Gastrocnemius medialis (tissue), 4 donors: ENCODE results near the gene TEKTIP1. TPM values are rescaled to one million over a fixed set of nuclear protein-coding genes. Genes with fewer than 3 reads are reported as not detected.

Source experiments
- ATAC-seq, 2 donors: fragments of 150-250 bp; one replicate each; pipeline ENCODE4 v1.9.1; 2016
- DNase-seq, 2 donors: peaks; one replicate each; pipeline ENCODE4 v3.0.0-alpha.2; 2019
- H3K27ac ChIP-seq, 4 donors: fragments of 200-600 bp; sonication (generic); 1 replicate in 1 of 4; 2 replicates in 3 of 4; pipeline ENCODE4 v1.5.1; 2016 to 2018; ENCODE audit warnings: mild to moderate bottlenecking in 2 of 4, moderate library complexity in 1 of 4
- H3K27me3 ChIP-seq, 3 donors: fragments of 200-600 bp; sonication (generic) in 2 of 3; 1 replicate in 1 of 3; 2 replicates in 2 of 3; pipeline versions ENCODE4 v1.5.1 to v1.6.0; 2016 to 2019; ENCODE audit warnings: mild to moderate bottlenecking in 1 of 3, moderate library complexity in 1 of 3
- H3K36me3 ChIP-seq, 2 donors: fragments of 200-600 bp; sonication (generic) in 1 of 2; one replicate each; pipeline ENCODE4 v1.5.1; 2017 to 2018
- H3K4me1 ChIP-seq, 2 donors: fragments of 200-600 bp; sonication (generic) in 1 of 2; one replicate each; pipeline ENCODE4 v1.5.1; 2016 to 2017; ENCODE audit warnings: mild to moderate bottlenecking in 2 of 2
- H3K4me3 ChIP-seq, 4 donors: fragments of 200-600 bp; sonication (generic) in 3 of 4; 1 replicate in 1 of 4; 2 replicates in 3 of 4; pipeline ENCODE4 v1.5.1; 2016 to 2019; ENCODE audit warnings: mild to moderate bottlenecking in 2 of 4
- H3K9me3 ChIP-seq, 3 donors: fragments of 200-600 bp; sonication (generic) in 2 of 3; 1 replicate in 1 of 3; 2 replicates in 2 of 3; pipeline ENCODE4 v1.5.1; 2016 to 2019
- POLR2A ChIP-seq, 2 donors: fragments of 450-650 bp; IDR thresholded peaks; one replicate each; pipeline ENCODE4 v1.6.1; 2017; ENCODE audit warnings: antibody characterized with exemption in 2 of 2, mild to moderate bottlenecking in 2 of 2, moderate library complexity in 2 of 2
- in situ Hi-C, 4 donors: fragments of 200-750 bp; cut with MboI; loops; one replicate each; pipeline versions ENCODE4 v1.15.0 to v1.8.0; 2017; ENCODE audit warnings: low sequenced_read_pairs in 4 of 4
- intact Hi-C: fragments of 100-400 bp; cut with DNase I; formaldehyde crosslinking; loops from one replicate; pipeline ENCODE4 v1.15.1; 2023; ENCODE audit warnings: low total_unique reads
- total RNA-seq, 4 donors: library from RNA; depleted of rRNA; stranded (reverse); fragments of >200 nt; gene quantifications; one replicate each; pipeline versions ENCODE4 v1.1.0 to v1.2.3, GENCODE V29; 2016
- TF ChIP-seq, protein P1 (sequence below), 5 experiments: fragments of 450-650 bp in 3 of 5; fragments of 200-600 bp in 2 of 5; sonication (generic) in 2 of 5; IDR thresholded peaks in 4 of 5; conservative IDR thresholded peaks in 1 of 5; 1 replicate in 4 of 5; 2 replicates in 1 of 5; pipeline ENCODE4 v1.5.1; 2016 to 2019; ENCODE audit warnings: antibody characterized with exemption in 5 of 5, mild to moderate bottlenecking in 3 of 5, moderate library complexity in 3 of 5

TEKTIP1 gene
- total RNA-seq, 4 donors from 2014 or later = not detected

DNA sequence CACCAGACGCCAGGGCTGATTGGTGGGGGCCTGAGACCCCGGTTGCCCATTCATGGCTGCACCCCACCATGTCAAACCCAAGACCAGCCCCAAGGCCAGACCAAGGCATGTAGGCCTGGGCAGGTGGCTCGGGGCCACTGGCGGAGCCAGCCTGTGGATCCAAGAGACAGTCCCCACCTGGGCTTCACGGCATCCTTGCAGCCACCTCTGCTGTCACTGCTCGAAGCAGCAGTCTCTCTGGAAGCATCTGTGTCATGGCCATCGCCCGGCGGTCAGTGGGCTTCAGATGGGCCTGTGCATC is 3.8 kb upstream of the TEKTIP1 start:
- no peak for DNase-seq
- Histone ChIP-seq H3K4me1 (no peaks in the 10 kb centered on the region), H3K4me3 (no peak overlapping the region), H3K9me3 (no peaks in the 10 kb centered on the region), H3K36me3 (peaks cover 0 to 52% of the 10 kb centered on the region in 2 donors), H3K27ac (no peak overlapping the region), H3K27me3 (no peaks in the 10 kb centered on the region)
- no peak for TF ChIP-seq POLR2A (IDR thresholded peaks at IDR 0.05)
- TF ChIP-seq, protein P1, sequence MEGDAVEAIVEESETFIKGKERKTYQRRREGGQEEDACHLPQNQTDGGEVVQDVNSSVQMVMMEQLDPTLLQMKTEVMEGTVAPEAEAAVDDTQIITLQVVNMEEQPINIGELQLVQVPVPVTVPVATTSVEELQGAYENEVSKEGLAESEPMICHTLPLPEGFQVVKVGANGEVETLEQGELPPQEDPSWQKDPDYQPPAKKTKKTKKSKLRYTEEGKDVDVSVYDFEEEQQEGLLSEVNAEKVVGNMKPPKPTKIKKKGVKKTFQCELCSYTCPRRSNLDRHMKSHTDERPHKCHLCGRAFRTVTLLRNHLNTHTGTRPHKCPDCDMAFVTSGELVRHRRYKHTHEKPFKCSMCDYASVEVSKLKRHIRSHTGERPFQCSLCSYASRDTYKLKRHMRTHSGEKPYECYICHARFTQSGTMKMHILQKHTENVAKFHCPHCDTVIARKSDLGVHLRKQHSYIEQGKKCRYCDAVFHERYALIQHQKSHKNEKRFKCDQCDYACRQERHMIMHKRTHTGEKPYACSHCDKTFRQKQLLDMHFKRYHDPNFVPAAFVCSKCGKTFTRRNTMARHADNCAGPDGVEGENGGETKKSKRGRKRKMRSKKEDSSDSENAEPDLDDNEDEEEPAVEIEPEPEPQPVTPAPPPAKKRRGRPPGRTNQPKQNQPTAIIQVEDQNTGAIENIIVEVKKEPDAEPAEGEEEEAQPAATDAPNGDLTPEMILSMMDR (IDR thresholded peaks at IDR 0.05 in 4 of 5, conservative IDR thresholded peaks at IDR 0.05 in 1 of 5) = no peak
- in situ Hi-C loops = no loop called here
- intact Hi-C loops = no loop called here
- ATAC-seq = no peak

DNA sequence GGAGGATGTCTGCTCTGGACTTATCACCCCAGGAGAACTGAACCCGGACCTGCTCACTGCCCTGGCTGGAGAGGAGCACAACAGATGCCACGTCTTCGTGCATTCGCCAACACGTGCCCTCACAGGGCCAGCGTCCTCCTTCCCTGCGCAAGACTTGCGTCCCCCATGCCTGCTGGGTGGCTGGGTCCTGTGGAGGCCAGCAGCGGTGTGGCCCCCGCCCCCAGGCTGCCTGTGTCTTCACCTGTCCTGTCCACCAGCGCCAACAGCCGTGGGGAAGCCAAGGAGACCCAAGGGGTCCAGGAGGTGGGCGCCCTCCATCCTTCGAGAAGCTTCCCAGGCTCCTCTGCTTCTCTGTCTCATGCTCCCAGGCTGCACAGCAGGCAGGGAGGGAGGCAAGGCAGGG is 3.4 kb upstream of the TEKTIP1 start:
- ATAC-seq (no peak), DNase-seq (no peak)
- TF ChIP-seq, protein P1 (IDR thresholded peaks at IDR 0.05 in 4 of 5, conservative IDR thresholded peaks at IDR 0.05 in 1 of 5) = no peak
- TF ChIP-seq POLR2A (IDR thresholded peaks at IDR 0.05) = no peak
- Histone ChIP-seq H3K27me3 (no peaks in the 10 kb centered on the region), H3K36me3 (peaks cover 0 to 52% of the 10 kb centered on the region in 2 donors), H3K9me3 (no peaks in the 10 kb centered on the region), H3K27ac (no peak overlapping the region), H3K4me1 (no peaks in the 10 kb centered on the region), H3K4me3 (no peak overlapping the region)
- in situ Hi-C loops = no loop called here
- intact Hi-C loops = no loop called here

DNA sequence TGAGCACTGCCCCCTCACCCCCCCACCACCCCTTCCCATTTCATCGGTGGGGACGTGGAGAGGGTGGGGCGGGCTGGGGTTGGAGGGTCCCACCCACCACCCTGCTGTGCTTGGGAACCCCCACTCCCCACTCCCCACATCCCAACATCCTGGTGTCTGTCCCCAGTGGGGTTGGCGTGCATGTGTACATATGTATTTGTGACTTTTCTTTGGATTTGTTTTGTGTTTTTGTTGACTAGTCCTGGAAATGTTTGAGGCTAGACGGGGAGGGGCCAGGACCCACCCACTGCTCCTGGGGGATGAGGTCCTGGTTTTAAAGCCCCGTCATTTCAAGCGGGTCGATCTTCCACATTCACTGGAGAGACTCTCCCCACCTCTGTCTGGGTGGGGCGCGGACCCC is 3.0 kb upstream of the TEKTIP1 start:
- Histone ChIP-seq H3K4me1 (no peaks in the 10 kb centered on the region), H3K27ac (no peak overlapping the region), H3K27me3 (no peaks in the 10 kb centered on the region), H3K9me3 (no peaks in the 10 kb centered on the region), H3K4me3 (no peak overlapping the region), H3K36me3 (peaks cover 0 to 52% of the 10 kb centered on the region in 2 donors)
- in situ Hi-C loops = no loop called here
- ATAC-seq = no peak
- DNase-seq = no peak
- intact Hi-C loops = no loop called here
- no peak for TF ChIP-seq POLR2A (IDR thresholded peaks at IDR 0.05)
- TF ChIP-seq, protein P1 (IDR thresholded peaks at IDR 0.05 in 4 of 5, conservative IDR thresholded peaks at IDR 0.05 in 1 of 5) = no peak

- Histone ChIP-seq H3K4me3 (no peak overlapping the region), H3K36me3 (peaks cover 0 to 46% of the 10 kb centered on the region in 2 donors), H3K27ac (no peak overlapping the region), H3K9me3 (no peaks in the 10 kb centered on the region), H3K27me3 (no peaks in the 10 kb centered on the region), H3K4me1 (no peaks in the 10 kb centered on the region)
- TF ChIP-seq, protein P1 (IDR thresholded peaks at IDR 0.05 in 4 of 5, conservative IDR thresholded peaks at IDR 0.05 in 1 of 5) = no peak
- no peak for TF ChIP-seq POLR2A (IDR thresholded peaks at IDR 0.05)
- in situ Hi-C loops (no loop called here), intact Hi-C loops (no loop called here)
- DNase-seq (no peak), ATAC-seq (no peak)
Measured at GRCh38 chr19:3536429-3537100, 2.4 kb upstream of the TEKTIP1 start.

DNA sequence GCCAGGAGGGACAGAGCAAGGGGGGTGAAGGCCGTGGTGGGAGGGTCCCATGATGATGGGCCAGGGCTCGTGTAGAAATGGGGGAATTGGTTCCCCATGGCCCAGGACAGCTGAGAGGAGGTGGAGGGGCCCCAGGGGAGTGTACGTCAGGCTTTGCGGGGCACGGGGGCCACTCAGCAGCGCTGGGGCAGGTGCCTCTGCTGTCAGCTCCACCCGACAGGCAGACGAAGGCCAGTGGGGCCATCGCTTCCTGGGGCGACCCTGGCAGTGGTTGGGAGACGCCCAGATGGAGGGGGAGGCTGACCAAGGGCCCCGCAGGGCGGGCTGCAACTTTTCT is 1.9 kb upstream of the TEKTIP1 start:
- no peak for TF ChIP-seq POLR2A (IDR thresholded peaks at IDR 0.05)
- TF ChIP-seq, protein P1 (IDR thresholded peaks at IDR 0.05 in 4 of 5, conservative IDR thresholded peaks at IDR 0.05 in 1 of 5) = no peak
- H3K4me3 ChIP-seq = no peak overlapping the region
- intact Hi-C loops (no loop called here), in situ Hi-C loops (no loop called here)
- H3K27me3 ChIP-seq = no peaks in the 10 kb centered on the region
- H3K4me1 ChIP-seq = no peaks in the 10 kb centered on the region
- DNase-seq = no peak
- peaks cover 0 to 41% of the 10 kb centered on the region in 2 donors for H3K36me3 ChIP-seq
- no peaks in the 10 kb centered on the region for H3K9me3 ChIP-seq
- no peak overlapping the region for H3K27ac ChIP-seq
- ATAC-seq = no peak
